ENCODE measurements around the gene OPCML. TPM values are rescaled to one million over a fixed set of nuclear protein-coding genes. Genes with fewer than 3 reads are reported as not detected.

Gene OPCML
- total RNA-seq, 2 donors from 2014 or later, result 0.04 TPM; not detected in 1

- no peak overlapping the region for H3K4me3 ChIP-seq
- H3K4me1 ChIP-seq, result no peaks in the 10 kb centered on the region
- no peak for DNase-seq (ENCODE audit: low spot score)
- no peak for TF ChIP-seq CTCF (IDR thresholded peaks at IDR 0.05)
- H3K27ac ChIP-seq, result no peak overlapping the region
- no peaks in the 10 kb centered on the region for H3K36me3 ChIP-seq
- H3K9me3 ChIP-seq, result no peaks in the 10 kb centered on the region
- no peaks in the 10 kb centered on the region for H3K27me3 ChIP-seq
Observed at GRCh38 chr11:133181667-133182066, 350.6 kb downstream of the OPCML start.

GRCh38 chr11:133181066-133181465 is 351.2 kb downstream of the OPCML start:
- no peak overlapping the region for H3K4me3 ChIP-seq
- no peaks in the 10 kb centered on the region for H3K36me3 ChIP-seq
- H3K4me1 ChIP-seq, result no peaks in the 10 kb centered on the region
- no peak overlapping the region for H3K27ac ChIP-seq
- no peak for TF ChIP-seq CTCF (IDR thresholded peaks at IDR 0.05)
- DNase-seq (ENCODE audit: low spot score), result no peak
- H3K9me3 ChIP-seq, result no peaks in the 10 kb centered on the region
- H3K27me3 ChIP-seq, result no peaks in the 10 kb centered on the region

- Histone ChIP-seq H3K27ac (no peak overlapping the region), H3K27me3 (no peaks in the 10 kb centered on the region), H3K9me3 (no peaks in the 10 kb centered on the region), H3K36me3 (no peaks in the 10 kb centered on the region), H3K4me1 (no peaks in the 10 kb centered on the region), H3K4me3 (no peak overlapping the region)
- no peak for DNase-seq (ENCODE audit: low spot score)
- TF ChIP-seq CTCF (IDR thresholded peaks at IDR 0.05), result no peak
Observed at GRCh38 chr11:133180201-133180600, 352.1 kb downstream of the OPCML start.

GRCh38 chr11:133176748-133177147 is 355.6 kb downstream of the OPCML start:
- TF ChIP-seq CTCF (IDR thresholded peaks at IDR 0.05), result no peak
- no peak for DNase-seq (ENCODE audit: low spot score)
- Histone ChIP-seq H3K4me3 (no peak overlapping the region), H3K9me3 (no peaks in the 10 kb centered on the region), H3K27ac (no peak overlapping the region), H3K4me1 (no peaks in the 10 kb centered on the region), H3K27me3 (no peaks in the 10 kb centered on the region), H3K36me3 (no peaks in the 10 kb centered on the region)

- no peak for DNase-seq (ENCODE audit: low spot score)
- Histone ChIP-seq H3K27ac (no peak overlapping the region), H3K4me1 (no peaks in the 10 kb centered on the region), H3K9me3 (no peaks in the 10 kb centered on the region), H3K4me3 (no peak overlapping the region), H3K27me3 (no peaks in the 10 kb centered on the region), H3K36me3 (no peaks in the 10 kb centered on the region)
- no peak for TF ChIP-seq CTCF (IDR thresholded peaks at IDR 0.05)
Observed at GRCh38 chr11:133175103-133175502, 357.2 kb downstream of the OPCML start.

- Histone ChIP-seq H3K4me1 (no peaks in the 10 kb centered on the region), H3K4me3 (no peak overlapping the region), H3K9me3 (no peaks in the 10 kb centered on the region), H3K27ac (no peak overlapping the region), H3K36me3 (no peaks in the 10 kb centered on the region), H3K27me3 (no peaks in the 10 kb centered on the region)
- DNase-seq (ENCODE audit: low spot score), result no peak
- TF ChIP-seq CTCF (IDR thresholded peaks at IDR 0.05), result no peak
Observed at GRCh38 chr11:133173810-133174412, 358.4 kb downstream of the OPCML start.
